Mesodermal cell (in vitro differentiated cells): ENCODE measurements around the gene CYFIP2.

Experiments used
- H3K27ac ChIP-seq: 2 replicates; pipeline ENCODE4 v1.7.0; 2013; ENCODE audit warnings: mild to moderate bottlenecking, low read depth, low read length, moderate library complexity; ENCODE audit not compliant: severe bottlenecking
- H3K36me3 ChIP-seq: 2 replicates; pipeline ENCODE4 v1.7.1; 2013; ENCODE audit warnings: mild to moderate bottlenecking, low read length, moderate library complexity; ENCODE audit not compliant: control insufficient read depth, insufficient read depth
- H3K4me1 ChIP-seq: one replicate; pipeline ENCODE4 v1.7.1; 2013; ENCODE audit warnings: mild to moderate bottlenecking, low read length; ENCODE audit not compliant: insufficient read depth, control insufficient read depth, poor library complexity, severe bottlenecking
- H3K4me3 ChIP-seq: 2 replicates; pipeline ENCODE4 v1.7.0; 2013; ENCODE audit warnings: low read length, control low read depth, mild to moderate bottlenecking; ENCODE audit not compliant: insufficient read depth, poor library complexity, severe bottlenecking; ENCODE audit errors: extremely low read depth
- H3K9me3 ChIP-seq: 2 replicates; pipeline ENCODE4 v1.7.1; 2013; ENCODE audit warnings: mild to moderate bottlenecking, low read length, moderate library complexity; ENCODE audit not compliant: control insufficient read depth
- WGBS, 2 experiments: methylation state at CpG; one replicate each; pipeline ENCODE4 v1.1.5; 2013; ENCODE audit warnings: missing lambda C conversion rate in 2 of 2; ENCODE audit not compliant: insufficient coverage in 2 of 2; 5-methylcytosine and 5-hydroxymethylcytosine counted together

Gene CYFIP2

DNA sequence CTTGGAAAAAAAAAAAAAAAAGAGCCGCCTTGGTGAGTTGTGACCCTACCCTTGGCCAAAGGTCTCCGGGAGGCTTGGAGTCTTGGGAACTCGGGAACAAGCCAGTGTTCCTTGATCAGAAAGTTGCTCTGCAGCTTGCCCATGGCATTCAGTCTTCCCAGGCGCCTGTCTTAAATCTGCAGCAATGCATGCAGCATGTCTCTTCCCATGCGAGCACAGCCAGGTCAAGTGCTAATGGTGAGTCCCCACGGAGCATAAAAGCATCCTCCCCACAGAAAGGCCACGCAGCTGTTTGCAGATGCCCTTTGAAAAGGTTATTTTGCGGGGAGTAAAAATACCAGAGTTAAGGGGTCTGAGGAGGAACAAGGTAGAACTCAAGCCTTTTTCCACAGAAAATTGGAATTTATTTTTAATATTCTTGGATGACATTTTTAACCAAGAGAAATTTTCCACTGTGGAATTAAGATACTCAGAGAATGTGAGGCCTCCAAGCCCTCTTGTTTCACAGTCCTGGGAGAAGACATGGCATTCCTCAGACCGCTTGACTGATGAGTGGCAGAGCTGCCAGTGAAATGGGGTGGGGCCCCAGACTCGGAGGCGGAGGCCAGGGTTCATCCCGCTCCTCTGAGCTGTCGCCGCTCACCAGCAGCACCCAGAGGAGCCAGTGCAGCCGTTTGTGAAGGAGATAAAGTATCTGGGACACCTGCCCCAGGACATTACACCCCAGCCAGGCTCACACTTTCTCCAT is 81.6 kb downstream of the CYFIP2 start:
- H3K36me3 ChIP-seq = peaks cover 17% of the 10 kb centered on the region
- no peaks in the 10 kb centered on the region for H3K9me3 ChIP-seq
- H3K4me3 ChIP-seq = no peak overlapping the region
- H3K27ac ChIP-seq = no peak overlapping the region
- WGBS, 2 experiments = 88 to 93% methylated on average over 7 to 12 of the region's 15 CpGs
- H3K4me1 ChIP-seq = peaks cover 8% of the 10 kb centered on the region

DNA sequence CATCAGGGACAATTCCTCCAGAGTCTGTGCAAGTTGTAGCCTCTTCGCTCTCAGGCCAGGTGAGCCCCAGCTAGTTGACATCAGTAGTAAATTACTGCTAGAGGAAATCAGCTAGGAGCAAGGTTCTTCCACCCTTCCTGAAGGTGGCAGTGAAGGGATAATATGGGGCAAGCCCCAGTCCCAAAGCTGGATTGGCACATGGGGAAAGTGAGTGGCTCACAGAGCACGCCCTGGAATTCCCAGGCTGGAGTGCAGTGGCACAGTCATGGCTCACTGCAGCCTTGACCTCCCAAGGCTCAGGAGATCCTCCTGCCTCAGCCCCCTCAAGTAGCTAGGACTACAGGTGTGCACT is 82.1 kb downstream of the CYFIP2 start:
- Histone ChIP-seq H3K4me3 (no peak overlapping the region), H3K27ac (no peak overlapping the region), H3K36me3 (peaks cover 17% of the 10 kb centered on the region), H3K9me3 (no peaks in the 10 kb centered on the region), H3K4me1 (peaks cover 8% of the 10 kb centered on the region)
- WGBS, 2 experiments = 88 to 91% methylated on average over 1 to 2 of the region's 2 CpGs

DNA sequence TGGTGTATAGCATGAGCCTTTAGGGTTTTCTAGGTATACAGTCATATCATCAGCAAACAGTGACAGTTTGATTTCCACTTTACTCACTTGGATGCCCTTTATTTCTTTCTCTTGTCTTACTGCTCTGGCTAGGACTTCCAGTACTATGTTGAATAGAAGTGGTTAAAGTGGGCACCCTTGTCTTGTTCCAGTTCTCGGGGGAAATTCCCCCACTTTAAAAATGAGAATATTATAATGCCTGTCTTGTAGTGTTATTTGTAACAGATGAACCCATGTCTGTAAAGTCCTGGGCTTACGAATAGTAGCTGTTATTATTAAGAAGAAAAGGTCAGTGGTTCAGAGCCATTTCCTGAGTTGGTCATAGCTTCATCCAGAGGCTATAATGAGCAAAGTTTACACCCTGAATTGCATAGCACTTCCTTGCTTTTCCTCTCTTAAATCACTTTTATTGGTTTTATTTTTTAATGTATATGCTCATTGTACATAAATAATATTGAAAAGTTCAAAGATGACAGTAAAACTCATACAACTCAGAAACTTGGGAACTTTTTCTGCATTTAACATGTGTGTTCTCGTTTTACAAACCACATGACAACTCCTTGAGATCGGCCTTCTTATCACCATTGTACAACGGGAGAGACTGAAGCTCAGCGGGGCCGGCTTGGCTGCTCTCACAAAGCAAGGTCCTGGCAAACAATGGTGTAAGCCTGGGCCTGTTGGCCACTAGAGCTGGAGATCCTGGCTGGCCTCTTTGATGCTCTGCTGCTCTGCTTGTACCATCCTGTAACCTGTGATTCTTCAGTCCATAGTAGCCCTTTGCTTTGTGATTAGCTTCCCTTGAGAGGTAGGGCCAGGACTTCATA is 85.2 kb downstream of the CYFIP2 start:
- Histone ChIP-seq H3K27ac (no peak overlapping the region), H3K4me1 (peaks cover 8% of the 10 kb centered on the region), H3K4me3 (no peak overlapping the region), H3K9me3 (no peaks in the 10 kb centered on the region), H3K36me3 (peaks cover 12% of the 10 kb centered on the region)
- 93 to 94% methylated on average over 5 to 6 of the region's 7 CpGs for WGBS, 2 experiments

DNA sequence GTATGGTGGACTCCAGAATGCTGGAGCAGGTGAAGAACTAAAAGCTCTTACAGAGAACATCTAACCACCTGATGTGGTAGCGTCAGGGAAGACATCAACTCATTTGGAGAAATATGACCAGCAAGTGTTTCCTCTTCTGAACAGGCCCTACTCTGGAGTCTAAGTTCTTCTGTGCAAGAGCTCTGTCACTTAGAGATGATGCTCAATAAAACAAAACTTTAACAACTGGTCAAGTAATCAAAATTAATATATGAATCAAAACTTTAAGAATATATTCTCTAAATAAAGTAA is 85.8 kb downstream of the CYFIP2 start:
- Histone ChIP-seq H3K4me3 (no peak overlapping the region), H3K9me3 (no peaks in the 10 kb centered on the region), H3K27ac (no peak overlapping the region), H3K36me3 (peaks cover 16% of the 10 kb centered on the region), H3K4me1 (peaks cover 8% of the 10 kb centered on the region)
- 100% methylated on average over 1 of the region's 1 CpG for WGBS, 2 experiments

DNA sequence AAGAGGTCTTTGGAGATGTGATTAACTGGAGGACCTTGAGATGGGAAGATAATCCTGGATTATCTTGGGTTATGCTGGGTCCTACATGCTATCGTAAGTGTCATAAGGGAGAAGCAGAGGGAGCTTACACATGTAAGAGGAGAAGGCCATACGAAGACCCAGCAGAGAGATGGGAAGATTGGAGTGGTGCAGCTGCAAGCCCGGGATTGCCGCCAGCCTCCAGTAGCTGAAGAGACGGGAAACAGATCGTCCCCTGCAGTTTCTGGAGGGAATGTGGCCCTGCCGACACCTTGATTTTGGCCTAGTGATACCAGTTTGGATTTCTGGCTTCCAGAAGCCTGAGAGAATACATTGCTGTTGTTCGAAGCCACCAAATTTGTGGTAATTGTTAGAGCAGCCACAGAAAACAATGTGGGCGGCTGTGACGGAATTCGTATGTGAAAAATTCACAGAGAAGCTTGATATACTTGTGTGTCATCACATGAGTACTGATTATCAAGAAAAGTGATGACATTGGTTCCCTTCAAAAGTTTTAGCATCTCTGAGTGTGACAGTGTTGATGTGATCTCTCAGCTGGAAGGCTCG is 86.9 kb downstream of the CYFIP2 start:
- Histone ChIP-seq H3K27ac (no peak overlapping the region), H3K4me1 (no peaks in the 10 kb centered on the region), H3K36me3 (peaks cover 18% of the 10 kb centered on the region), H3K4me3 (no peak overlapping the region), H3K9me3 (no peaks in the 10 kb centered on the region)
- 94% methylated on average over 12 of the region's 12 CpGs for WGBS, 2 experiments

DNA sequence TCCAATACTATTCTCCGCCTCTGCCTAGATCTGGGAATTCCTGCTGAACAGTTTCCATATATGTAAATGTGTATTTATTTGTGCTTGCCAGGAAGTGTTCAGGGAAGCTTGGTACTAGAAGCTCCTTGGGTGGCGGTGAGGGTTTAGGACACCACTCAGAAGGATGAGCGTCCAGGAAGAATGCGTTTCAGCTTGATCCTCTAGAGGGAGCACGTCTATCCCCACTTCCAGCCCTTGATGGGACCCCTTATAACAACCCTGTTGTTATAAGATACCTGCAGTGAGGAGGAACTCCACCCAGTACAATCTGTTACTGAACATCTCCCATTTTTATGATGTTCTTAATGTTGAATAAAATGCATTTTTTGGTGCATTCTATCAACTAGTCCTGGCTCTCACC is 88.9 kb downstream of the CYFIP2 start:
- 60 to 100% methylated on average over 1 to 4 of the region's 5 CpGs for WGBS, 2 experiments
- Histone ChIP-seq H3K4me3 (no peak overlapping the region), H3K27ac (no peak overlapping the region), H3K9me3 (no peaks in the 10 kb centered on the region), H3K4me1 (no peaks in the 10 kb centered on the region), H3K36me3 (peaks cover 22% of the 10 kb centered on the region)

DNA sequence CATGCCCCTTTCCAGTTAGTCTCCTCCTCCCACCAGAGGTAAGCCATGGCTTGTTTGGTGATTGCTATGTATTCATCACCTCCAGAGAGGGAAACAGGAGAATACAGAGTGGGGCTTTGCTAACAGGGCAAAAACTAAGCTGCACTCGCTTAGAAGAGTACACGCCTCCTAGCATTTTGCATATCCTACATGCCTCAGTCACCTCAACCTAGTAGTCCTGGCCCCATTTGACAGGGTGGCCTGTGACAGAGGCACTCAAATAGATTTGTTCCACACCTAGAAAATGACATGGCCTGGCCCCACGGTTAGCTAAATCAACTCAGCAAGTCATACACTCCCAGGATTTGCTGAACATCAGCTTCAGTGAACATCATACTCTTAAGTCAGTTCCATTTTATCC is 90.7 kb downstream of the CYFIP2 start:
- H3K9me3 ChIP-seq = no peaks in the 10 kb centered on the region
- H3K36me3 ChIP-seq = peaks cover 31% of the 10 kb centered on the region
- H3K27ac ChIP-seq = no peak overlapping the region
- H3K4me3 ChIP-seq = no peak overlapping the region
- H3K4me1 ChIP-seq = peaks cover 4% of the 10 kb centered on the region
- 93 to 97% methylated on average over 3 of the region's 3 CpGs for WGBS, 2 experiments

DNA sequence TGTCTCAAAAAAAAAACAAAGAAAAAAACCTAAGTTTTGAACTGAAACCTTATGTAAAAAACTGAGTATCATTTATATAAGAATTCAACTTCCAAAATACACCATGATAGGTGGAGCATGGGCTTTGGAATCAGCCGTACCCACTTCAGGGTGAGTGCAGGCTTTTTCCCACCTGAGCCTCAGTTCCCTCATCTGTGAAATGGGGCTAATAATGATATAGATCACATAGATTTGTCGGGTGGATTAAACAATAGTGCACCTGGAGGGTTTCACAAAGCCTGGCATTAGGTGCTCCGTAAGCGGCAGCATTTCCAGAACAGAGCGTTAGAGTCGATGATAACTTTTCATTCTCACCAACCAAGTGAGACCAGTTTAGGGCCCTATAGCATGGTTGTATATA is 91.9 kb downstream of the CYFIP2 start:
- Histone ChIP-seq H3K4me3 (no peak overlapping the region), H3K9me3 (no peaks in the 10 kb centered on the region), H3K4me1 (peaks cover 12% of the 10 kb centered on the region), H3K27ac (no peak overlapping the region), H3K36me3 (peaks cover 24% of the 10 kb centered on the region)
- 96 to 100% methylated on average over 4 of the region's 6 CpGs for whole genome bisulfite sequencing, 2 experiments

DNA sequence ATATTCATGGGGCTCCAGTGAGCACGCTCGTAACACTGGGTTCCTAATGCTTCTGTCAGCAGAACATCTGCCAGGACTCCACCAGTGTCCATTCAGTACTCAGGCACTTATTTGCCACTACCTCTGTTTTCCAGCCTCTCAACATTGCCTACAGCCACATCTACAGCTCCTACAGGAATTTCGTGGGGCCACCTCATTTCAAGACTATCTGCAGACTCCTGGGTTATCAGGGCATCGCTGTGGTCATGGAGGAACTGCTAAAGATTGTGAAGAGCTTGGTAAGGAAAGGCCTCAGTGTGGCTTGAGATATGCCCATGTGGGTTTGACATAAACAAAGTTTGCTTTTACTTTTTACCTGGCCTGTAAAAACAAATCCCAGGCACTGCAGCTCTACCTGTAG is 92.9 kb downstream of the CYFIP2 start:
- Histone ChIP-seq H3K4me3 (no peak overlapping the region), H3K4me1 (peaks cover 22% of the 10 kb centered on the region), H3K27ac (no peak overlapping the region), H3K36me3 (peaks cover 21% of the 10 kb centered on the region), H3K9me3 (no peaks in the 10 kb centered on the region)
- 93 to 95% methylated on average over 3 of the region's 4 CpGs for WGBS, 2 experiments

DNA sequence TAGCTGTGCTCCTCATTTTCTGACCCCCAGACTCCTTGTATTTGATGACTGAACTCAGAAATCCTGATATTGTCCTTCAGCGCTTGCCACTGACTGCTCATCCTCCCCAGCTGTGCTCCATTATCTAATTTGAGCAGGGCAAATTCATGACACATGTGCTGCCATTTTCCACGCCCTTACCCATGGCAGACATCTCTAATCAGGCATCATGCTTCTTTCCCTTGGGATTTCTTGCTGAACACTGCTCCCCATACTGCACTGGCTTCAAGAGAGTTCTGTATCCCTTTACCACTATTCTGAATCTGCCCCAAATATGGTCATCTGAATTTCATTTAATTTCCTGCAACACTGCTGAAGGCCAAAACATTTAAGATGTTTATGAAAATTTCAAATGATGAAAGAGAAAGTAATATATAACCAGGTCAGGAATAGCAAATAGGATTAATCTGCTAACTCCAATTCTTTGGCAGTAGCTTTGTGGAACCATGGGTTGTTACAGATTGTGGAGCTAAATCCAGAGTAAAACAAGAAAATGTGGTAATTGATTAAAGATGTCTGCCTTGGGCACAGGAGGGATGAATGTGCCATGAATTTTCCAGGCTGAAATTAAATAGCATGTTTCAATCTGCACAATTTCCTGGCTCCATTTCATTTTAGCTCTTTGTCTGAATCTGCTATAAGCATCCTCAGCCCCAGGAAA is 93.6 kb downstream of the CYFIP2 start:
- Histone ChIP-seq H3K9me3 (no peaks in the 10 kb centered on the region), H3K4me3 (no peak overlapping the region), H3K4me1 (peaks cover 22% of the 10 kb centered on the region), H3K27ac (no peak overlapping the region), H3K36me3 (peaks cover 21% of the 10 kb centered on the region)
- WGBS, 2 experiments = 83 to 97% methylated on average over 2 of the region's 2 CpGs
